Fibroblast of lung (primary cell): Measurements from ENCODE around the gene ABLIM3.

ENCODE experiments used
- EZH2 ChIP-seq: IDR thresholded peaks from 2 replicates; pipeline ENCODE4 v1.5.1; 2012; ENCODE audit warnings: low read length, control low read depth, mild to moderate bottlenecking; ENCODE audit errors: missing control alignments
- TF ChIP-seq, protein P1 (sequence below), 2 donors: IDR thresholded peaks in 1 of 2; conservative IDR thresholded peaks in 1 of 2; 1 replicate in 1 of 2; 2 replicates in 1 of 2; pipeline ENCODE4 v1.5.1; 2011 to 2012; ENCODE audit warnings: low read length in 2 of 2, control low read depth in 1 of 2, inconsistent platforms in 1 of 2, low read depth in 1 of 2, mild to moderate bottlenecking in 1 of 2

GRCh38 chr5:149126906-149127305, 14.4 kb upstream of the ABLIM3 start:
- no peak for TF ChIP-seq EZH2
- TF ChIP-seq, protein P1, sequence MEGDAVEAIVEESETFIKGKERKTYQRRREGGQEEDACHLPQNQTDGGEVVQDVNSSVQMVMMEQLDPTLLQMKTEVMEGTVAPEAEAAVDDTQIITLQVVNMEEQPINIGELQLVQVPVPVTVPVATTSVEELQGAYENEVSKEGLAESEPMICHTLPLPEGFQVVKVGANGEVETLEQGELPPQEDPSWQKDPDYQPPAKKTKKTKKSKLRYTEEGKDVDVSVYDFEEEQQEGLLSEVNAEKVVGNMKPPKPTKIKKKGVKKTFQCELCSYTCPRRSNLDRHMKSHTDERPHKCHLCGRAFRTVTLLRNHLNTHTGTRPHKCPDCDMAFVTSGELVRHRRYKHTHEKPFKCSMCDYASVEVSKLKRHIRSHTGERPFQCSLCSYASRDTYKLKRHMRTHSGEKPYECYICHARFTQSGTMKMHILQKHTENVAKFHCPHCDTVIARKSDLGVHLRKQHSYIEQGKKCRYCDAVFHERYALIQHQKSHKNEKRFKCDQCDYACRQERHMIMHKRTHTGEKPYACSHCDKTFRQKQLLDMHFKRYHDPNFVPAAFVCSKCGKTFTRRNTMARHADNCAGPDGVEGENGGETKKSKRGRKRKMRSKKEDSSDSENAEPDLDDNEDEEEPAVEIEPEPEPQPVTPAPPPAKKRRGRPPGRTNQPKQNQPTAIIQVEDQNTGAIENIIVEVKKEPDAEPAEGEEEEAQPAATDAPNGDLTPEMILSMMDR (conservative IDR thresholded peaks at IDR 0.05 in 1 of 2, IDR thresholded peaks at IDR 0.05 in 1 of 2; ENCODE audit: low read depth in 1 of 2, low read length in 2 of 2), result no peak
